Transverse colon (tissue), 4 donors: ENCODE measurements around the gene TCN2.

Experiments
- CTCF ChIP-seq, 5 experiments: fragments of 200-600 bp in 3 of 5; fragments of 450-650 bp in 2 of 5; sonication (generic) in 3 of 5; IDR thresholded peaks; 1 replicate in 2 of 5; 2 replicates in 3 of 5; pipeline ENCODE4 v1.5.1; 2016 to 2017; ENCODE audit warnings: antibody characterized with exemption in 5 of 5, inconsistent platforms in 3 of 5, mild to moderate bottlenecking in 2 of 5, moderate library complexity in 1 of 5
- EP300 ChIP-seq: sonication (generic); formaldehyde crosslinking; IDR thresholded peaks from one replicate; pipeline ENCODE4 v1.6.1; 2017; ENCODE audit warnings: antibody characterized with exemption, low read depth
- POLR2A ChIP-seq: fragments of 450-650 bp; IDR thresholded peaks from one replicate; pipeline ENCODE4 v1.6.1; 2016; ENCODE audit warnings: antibody characterized with exemption, mild to moderate bottlenecking, moderate library complexity
- POLR2AphosphoS5 ChIP-seq, 3 donors: sonication (generic); formaldehyde crosslinking; IDR thresholded peaks; one replicate each; pipeline ENCODE4 v1.6.1; 2016; ENCODE audit warnings: antibody characterized with exemption in 3 of 3

- TF ChIP-seq EP300, result no peak
- no peak for TF ChIP-seq CTCF (IDR thresholded peaks at IDR 0.05)
- TF ChIP-seq POLR2A, result peak; percentile 51
- peak; percentile 46 to 73 (median 72) for TF ChIP-seq POLR2AphosphoS5 (IDR thresholded peaks at IDR 0.05)
Measured at GRCh38 chr22:30667107-30667493, 60.1 kb downstream of the TCN2 start.
